Ascending aorta (tissue), 2 donors: ENCODE data around the gene SNX30. TPM values are rescaled to one million over a fixed set of nuclear protein-coding genes. Genes with fewer than 3 reads are reported as not detected.
A peak's percentile ranks its signal among the peaks of the same experiment; 100 is the strongest.

ENCODE experiments used
- DNase-seq, 2 donors: peaks; one replicate each; pipeline ENCODE4 v3.0.0-alpha.2; 2019; ENCODE audit warnings: low spot score in 2 of 2
- H3K27ac ChIP-seq, 2 donors: fragments of 200-600 bp; sonication (generic); one replicate each; pipeline ENCODE4 v1.5.1; 2016 to 2017; ENCODE audit warnings: mild to moderate bottlenecking in 1 of 2
- H3K27me3 ChIP-seq: fragments of 200-600 bp; sonication (generic); one replicate; pipeline ENCODE4 v1.5.1; 2017
- H3K36me3 ChIP-seq, 2 donors: fragments of 200-600 bp; sonication (generic); one replicate each; pipeline ENCODE4 v1.5.1; 2016
- H3K4me1 ChIP-seq, 2 donors: fragments of 200-600 bp; sonication (generic); one replicate each; pipeline ENCODE4 v1.5.1; 2016 to 2017; ENCODE audit warnings: mild to moderate bottlenecking in 1 of 2
- H3K4me3 ChIP-seq, 2 donors: fragments of 200-600 bp; sonication (generic); one replicate each; pipeline ENCODE4 v1.5.1; 2016 to 2017; ENCODE audit warnings: mild to moderate bottlenecking in 1 of 2
- H3K9me3 ChIP-seq, 2 donors: fragments of 200-600 bp; sonication (generic); one replicate each; pipeline ENCODE4 v1.5.1; 2016
- intact Hi-C: fragments of 100-400 bp; cut with DNase I; formaldehyde crosslinking; loops from one replicate; pipeline ENCODE4 v1.15.1; 2023
- total RNA-seq: library from RNA; depleted of rRNA; stranded (reverse); fragments of >200 nt; gene quantifications from one replicate; pipeline ENCODE4 v1.1.0, GENCODE V29; 2016
- TF ChIP-seq, protein P1 (sequence below), 3 experiments: fragments of 200-600 bp in 2 of 3; fragments of 450-650 bp in 1 of 3; sonication (generic) in 2 of 3; IDR thresholded peaks; one replicate each; pipeline ENCODE4 v1.5.1; 2016 to 2019; ENCODE audit warnings: antibody characterized with exemption in 3 of 3, mild to moderate bottlenecking in 1 of 3, moderate library complexity in 1 of 3

The SNX30 gene
- total RNA-seq, 1 donor from 2014 or later: 4.7 TPM

DNA sequence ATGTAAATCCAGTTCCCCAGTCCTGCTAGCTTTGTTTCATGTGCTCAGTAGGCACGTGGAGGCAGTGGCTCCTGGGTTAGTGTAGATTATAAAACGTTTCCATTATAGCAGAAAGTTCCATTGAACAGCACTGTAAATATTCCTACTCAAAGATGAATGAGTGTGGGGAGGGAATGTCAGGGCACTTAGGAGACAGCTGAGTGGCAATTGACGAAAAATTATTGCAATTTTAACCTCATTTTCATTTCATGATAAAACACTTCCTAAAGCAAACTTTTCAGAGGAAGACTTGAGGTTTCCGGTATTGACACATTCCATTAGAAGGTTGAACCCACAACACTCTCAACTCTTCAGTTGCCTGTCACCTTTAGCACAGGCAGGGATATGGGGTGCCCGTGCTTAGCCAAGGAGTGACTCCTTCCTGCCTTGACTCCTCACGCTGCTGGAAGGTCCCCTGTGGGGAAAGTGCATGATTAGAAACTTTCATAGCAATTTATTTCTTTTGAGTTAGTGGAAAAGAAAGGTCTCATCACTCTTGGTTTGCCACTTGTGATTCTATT is 98.9 kb downstream of the SNX30 start:
- peak in 1 of 2 donors; percentile 0 for DNase-seq
- no peak overlapping the region for H3K27ac ChIP-seq
- TF ChIP-seq, protein P1, sequence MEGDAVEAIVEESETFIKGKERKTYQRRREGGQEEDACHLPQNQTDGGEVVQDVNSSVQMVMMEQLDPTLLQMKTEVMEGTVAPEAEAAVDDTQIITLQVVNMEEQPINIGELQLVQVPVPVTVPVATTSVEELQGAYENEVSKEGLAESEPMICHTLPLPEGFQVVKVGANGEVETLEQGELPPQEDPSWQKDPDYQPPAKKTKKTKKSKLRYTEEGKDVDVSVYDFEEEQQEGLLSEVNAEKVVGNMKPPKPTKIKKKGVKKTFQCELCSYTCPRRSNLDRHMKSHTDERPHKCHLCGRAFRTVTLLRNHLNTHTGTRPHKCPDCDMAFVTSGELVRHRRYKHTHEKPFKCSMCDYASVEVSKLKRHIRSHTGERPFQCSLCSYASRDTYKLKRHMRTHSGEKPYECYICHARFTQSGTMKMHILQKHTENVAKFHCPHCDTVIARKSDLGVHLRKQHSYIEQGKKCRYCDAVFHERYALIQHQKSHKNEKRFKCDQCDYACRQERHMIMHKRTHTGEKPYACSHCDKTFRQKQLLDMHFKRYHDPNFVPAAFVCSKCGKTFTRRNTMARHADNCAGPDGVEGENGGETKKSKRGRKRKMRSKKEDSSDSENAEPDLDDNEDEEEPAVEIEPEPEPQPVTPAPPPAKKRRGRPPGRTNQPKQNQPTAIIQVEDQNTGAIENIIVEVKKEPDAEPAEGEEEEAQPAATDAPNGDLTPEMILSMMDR (IDR thresholded peaks at IDR 0.05): no peak
- peaks cover 0 to 16% of the 10 kb centered on the region in 2 donors for H3K36me3 ChIP-seq
- H3K4me1 ChIP-seq: no peaks in the 10 kb centered on the region
- H3K27me3 ChIP-seq: no peaks in the 10 kb centered on the region
- no peaks in the 10 kb centered on the region for H3K9me3 ChIP-seq
- intact Hi-C loops: loop anchor here (10.0 kb wide), 1 partner anchor 205 kb away; the partner anchor contains the start of gene ZFP37
- H3K4me3 ChIP-seq: no peak overlapping the region

- TF ChIP-seq, protein P1 (IDR thresholded peaks at IDR 0.05): no peak
- H3K27ac ChIP-seq: no peak overlapping the region
- intact Hi-C loops: no loop called here
- DNase-seq: no peak
- H3K36me3 ChIP-seq: peaks cover 0 to 19% of the 10 kb centered on the region in 2 donors
- H3K9me3 ChIP-seq: no peaks in the 10 kb centered on the region
- no peaks in the 10 kb centered on the region for H3K27me3 ChIP-seq
- no peak overlapping the region for H3K4me3 ChIP-seq
- H3K4me1 ChIP-seq: no peaks in the 10 kb centered on the region
Observed at GRCh38 chr9:112850840-112851239, 100.3 kb downstream of the SNX30 start.

DNA sequence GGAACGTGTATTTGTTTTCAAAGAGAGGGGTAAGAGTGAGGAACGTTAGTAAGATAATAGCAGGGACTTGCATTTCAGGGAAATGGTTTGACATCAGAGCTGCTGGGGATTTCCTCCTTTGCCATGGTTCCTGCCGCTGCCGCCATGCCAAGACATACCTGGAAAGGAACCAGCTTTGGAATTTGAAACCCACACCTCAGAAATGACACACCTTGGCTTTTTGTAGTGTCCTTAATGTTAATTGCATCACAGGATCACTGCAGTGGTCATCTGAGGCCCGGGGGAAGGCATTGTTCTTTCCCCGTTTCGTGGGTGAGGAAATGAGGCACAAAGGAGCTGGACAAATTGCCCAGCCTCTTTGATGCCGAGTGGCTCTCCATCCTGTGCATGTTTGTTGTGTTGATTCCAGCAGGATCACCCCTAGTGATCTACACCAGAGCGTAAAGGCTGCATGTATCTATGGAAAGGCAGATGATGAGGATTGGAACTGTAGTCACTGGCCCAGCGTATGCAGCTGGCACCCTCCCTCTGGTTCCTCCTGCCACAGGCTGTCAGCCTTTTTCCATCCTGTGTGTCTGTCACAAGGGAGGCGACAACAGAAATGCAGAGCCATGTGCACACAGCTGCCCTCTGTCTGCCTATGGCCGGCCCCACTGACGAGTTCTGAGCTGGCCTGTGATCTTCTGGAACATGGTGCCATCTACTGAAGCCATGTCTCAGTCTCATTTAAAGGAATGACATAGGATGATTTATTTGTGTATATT is 102.4 kb downstream of the SNX30 start:
- Histone ChIP-seq H3K27me3 (no peaks in the 10 kb centered on the region), H3K9me3 (no peaks in the 10 kb centered on the region), H3K4me1 (no peaks in the 10 kb centered on the region), H3K4me3 (no peak overlapping the region), H3K27ac (no peak overlapping the region), H3K36me3 (peaks cover 0 to 19% of the 10 kb centered on the region in 2 donors)
- peak in 1 of 2 donors; percentile 38 for DNase-seq
- TF ChIP-seq, protein P1 (IDR thresholded peaks at IDR 0.05): no peak
- intact Hi-C loops: no loop called here

DNA sequence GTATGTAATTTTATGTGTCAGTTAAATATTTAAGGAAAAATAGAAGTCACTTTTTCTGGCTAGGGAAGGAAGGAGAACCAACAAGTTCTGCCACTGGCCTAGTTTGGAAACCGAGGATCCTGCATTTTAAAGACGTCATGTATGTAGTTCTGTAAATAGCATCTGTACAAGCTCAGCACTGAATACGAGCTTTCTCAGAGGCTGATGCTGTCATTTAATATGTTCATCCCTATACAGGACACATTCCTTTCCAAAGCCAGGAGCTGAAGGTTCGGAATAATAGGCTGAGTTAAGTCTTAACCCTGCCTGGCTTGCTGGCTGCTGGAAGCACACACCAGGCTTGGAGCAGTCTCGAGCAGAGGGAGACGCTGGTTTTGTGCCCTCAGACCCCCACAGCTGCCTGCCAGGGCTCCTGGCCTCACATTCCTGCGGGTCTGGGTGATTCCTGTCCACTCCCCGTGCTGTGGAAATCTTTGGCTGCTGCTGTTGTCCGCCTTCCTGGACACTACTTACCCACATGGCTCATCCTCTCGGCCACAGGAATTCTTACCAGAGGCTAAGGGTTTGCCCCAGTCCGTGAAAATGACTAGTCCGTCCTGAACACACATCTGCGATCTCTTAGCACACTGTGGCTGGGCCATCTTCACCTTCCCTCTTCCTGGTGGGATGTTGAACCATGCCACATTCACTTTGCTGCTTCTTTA is 103.5 kb downstream of the SNX30 start:
- peak in 1 of 2 donors; percentile 47 for DNase-seq
- intact Hi-C loops: no loop called here
- Histone ChIP-seq H3K4me1 (no peaks in the 10 kb centered on the region), H3K27ac (no peak overlapping the region), H3K9me3 (no peaks in the 10 kb centered on the region), H3K4me3 (no peak overlapping the region), H3K36me3 (peaks cover 0 to 19% of the 10 kb centered on the region in 2 donors), H3K27me3 (no peaks in the 10 kb centered on the region)
- TF ChIP-seq, protein P1 (IDR thresholded peaks at IDR 0.05): no peak

DNA sequence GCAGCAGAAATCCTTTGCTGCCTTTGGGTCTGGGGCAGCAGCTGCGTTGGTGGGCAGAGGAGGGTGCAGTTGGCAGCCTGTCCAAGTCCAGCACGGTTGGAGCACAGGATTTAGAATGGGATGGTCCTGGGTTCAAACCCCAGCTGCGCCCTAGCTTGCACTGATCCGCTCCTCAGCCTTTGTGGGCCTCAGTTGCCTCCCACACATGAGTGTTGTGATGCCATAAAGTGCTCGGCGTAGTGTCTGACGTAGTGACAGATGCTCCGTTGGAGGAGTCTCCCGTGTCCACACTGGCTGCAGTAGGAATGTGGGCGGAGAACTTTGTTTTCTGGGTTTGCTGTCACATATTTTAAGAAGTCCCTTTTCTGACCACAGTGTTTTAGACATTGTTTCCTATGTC is 104.1 kb downstream of the SNX30 start:
- intact Hi-C loops: no loop called here
- H3K36me3 ChIP-seq: peaks cover 0 to 19% of the 10 kb centered on the region in 2 donors

More for the DNA sequence above, 104.1 kb downstream of the SNX30 start:
- H3K4me3 ChIP-seq: no peak overlapping the region
- TF ChIP-seq, protein P1 (IDR thresholded peaks at IDR 0.05): no peak
- no peaks in the 10 kb centered on the region for H3K9me3 ChIP-seq
- no peaks in the 10 kb centered on the region for H3K27me3 ChIP-seq
- H3K4me1 ChIP-seq: no peaks in the 10 kb centered on the region
- DNase-seq: peak in 1 of 2 donors; percentile 24
- no peak overlapping the region for H3K27ac ChIP-seq
